ENCODE measurements around the gene MUCL3. TPM values are rescaled to one million over a fixed set of nuclear protein-coding genes. Genes with fewer than 3 reads are reported as not detected.

Gene MUCL3
- total RNA-seq, 1 experiment from 2014 or later, result 0.15 TPM

DNA sequence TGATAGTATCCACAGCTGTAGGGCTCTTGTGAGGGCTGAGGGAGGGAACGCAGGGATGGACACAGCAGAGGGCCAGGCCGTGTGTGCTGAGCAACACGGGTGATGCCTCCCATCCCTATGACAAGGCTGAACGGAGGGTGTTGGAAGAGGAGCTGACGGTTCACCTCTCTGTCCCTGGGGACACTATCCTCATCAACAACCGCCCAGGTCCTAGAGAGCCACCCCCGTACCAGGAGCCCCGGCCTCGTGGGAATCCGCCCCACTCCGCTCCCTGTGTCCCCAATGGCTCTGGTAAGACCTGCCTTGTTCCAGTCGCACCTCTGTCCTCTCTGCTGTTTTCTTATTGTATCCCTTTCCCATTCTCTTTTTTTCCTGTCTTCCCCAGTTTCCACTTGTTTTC, 46.4 kb upstream of the MUCL3 start:
- Histone ChIP-seq H3K36me3 (ENCODE audit: control insufficient read depth in 1 of 2, insufficient read depth in 2 of 2, low read length in 2 of 2) (peaks cover 70 to 71% of the 10 kb centered on the region in 2 experiments), H3K4me1 (ENCODE audit: control insufficient read depth in 1 of 2, insufficient read depth in 2 of 2, low read length in 2 of 2) (no peaks in the 10 kb centered on the region)
- CTCF ChIA-PET, result no interaction called here

More for the DNA sequence above, 46.4 kb upstream of the MUCL3 start:
- RAD21 ChIA-PET (ENCODE audit: low non-redundant PET in 1 of 2, low total read pairs in 2 of 2, uncharacterized antibody in 2 of 2, unreplicated experiment in 2 of 2), result no interaction called here
- no peak for TF ChIP-seq YY1 (IDR thresholded peaks at IDR 0.05; ENCODE audit: extremely low read depth, insufficient replicate concordance, low read depth, low read length)
- no peak for TF ChIP-seq POLR2AphosphoS5 (IDR thresholded peaks at IDR 0.05; ENCODE audit: low read depth, low read length)
- no peak for TF ChIP-seq CEBPB (IDR thresholded peaks at IDR 0.05; ENCODE audit: low read depth)
- no peak for TF ChIP-seq POLR2A (IDR thresholded peaks at IDR 0.05; ENCODE audit: borderline replicate concordance, extremely low read depth, insufficient read depth, insufficient read length)
- no peak for TF ChIP-seq ZFX (IDR thresholded peaks at IDR 0.05)
- TF ChIP-seq EGR1 (IDR thresholded peaks at IDR 0.05; ENCODE audit: low read depth), result no peak
- TF ChIP-seq FOSL1 (IDR thresholded peaks at IDR 0.05; ENCODE audit: low read depth), result no peak
- TF ChIP-seq CBX3 (IDR thresholded peaks at IDR 0.05; ENCODE audit: low read depth), result no peak
- no peak for TF ChIP-seq TCF7L2 (IDR thresholded peaks at IDR 0.05; ENCODE audit: borderline replicate concordance, extremely low read depth, insufficient read depth, insufficient read length)
- no peak for TF ChIP-seq EZH2 (IDR thresholded peaks at IDR 0.05)
- TF ChIP-seq ZNF274 (IDR thresholded peaks at IDR 0.05; ENCODE audit: low read depth, low read length), result no peak
- no peak for TF ChIP-seq RAD21 (IDR thresholded peaks at IDR 0.05; ENCODE audit: low read depth)
- no peak for TF ChIP-seq JUND (IDR thresholded peaks at IDR 0.05)
- TF ChIP-seq, protein P1, sequence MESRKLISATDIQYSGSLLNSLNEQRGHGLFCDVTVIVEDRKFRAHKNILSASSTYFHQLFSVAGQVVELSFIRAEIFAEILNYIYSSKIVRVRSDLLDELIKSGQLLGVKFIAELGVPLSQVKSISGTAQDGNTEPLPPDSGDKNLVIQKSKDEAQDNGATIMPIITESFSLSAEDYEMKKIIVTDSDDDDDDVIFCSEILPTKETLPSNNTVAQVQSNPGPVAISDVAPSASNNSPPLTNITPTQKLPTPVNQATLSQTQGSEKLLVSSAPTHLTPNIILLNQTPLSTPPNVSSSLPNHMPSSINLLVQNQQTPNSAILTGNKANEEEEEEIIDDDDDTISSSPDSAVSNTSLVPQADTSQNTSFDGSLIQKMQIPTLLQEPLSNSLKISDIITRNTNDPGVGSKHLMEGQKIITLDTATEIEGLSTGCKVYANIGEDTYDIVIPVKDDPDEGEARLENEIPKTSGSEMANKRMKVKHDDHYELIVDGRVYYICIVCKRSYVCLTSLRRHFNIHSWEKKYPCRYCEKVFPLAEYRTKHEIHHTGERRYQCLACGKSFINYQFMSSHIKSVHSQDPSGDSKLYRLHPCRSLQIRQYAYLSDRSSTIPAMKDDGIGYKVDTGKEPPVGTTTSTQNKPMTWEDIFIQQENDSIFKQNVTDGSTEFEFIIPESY (IDR thresholded peaks at IDR 0.05; ENCODE audit: extremely low read depth, insufficient replicate concordance, low read length), result no peak
- TF ChIP-seq SRF (IDR thresholded peaks at IDR 0.05; ENCODE audit: low read depth), result no peak
- TF ChIP-seq ELF1 (IDR thresholded peaks at IDR 0.05; ENCODE audit: borderline replicate concordance, low read depth), result no peak
- TF ChIP-seq, protein P2, sequence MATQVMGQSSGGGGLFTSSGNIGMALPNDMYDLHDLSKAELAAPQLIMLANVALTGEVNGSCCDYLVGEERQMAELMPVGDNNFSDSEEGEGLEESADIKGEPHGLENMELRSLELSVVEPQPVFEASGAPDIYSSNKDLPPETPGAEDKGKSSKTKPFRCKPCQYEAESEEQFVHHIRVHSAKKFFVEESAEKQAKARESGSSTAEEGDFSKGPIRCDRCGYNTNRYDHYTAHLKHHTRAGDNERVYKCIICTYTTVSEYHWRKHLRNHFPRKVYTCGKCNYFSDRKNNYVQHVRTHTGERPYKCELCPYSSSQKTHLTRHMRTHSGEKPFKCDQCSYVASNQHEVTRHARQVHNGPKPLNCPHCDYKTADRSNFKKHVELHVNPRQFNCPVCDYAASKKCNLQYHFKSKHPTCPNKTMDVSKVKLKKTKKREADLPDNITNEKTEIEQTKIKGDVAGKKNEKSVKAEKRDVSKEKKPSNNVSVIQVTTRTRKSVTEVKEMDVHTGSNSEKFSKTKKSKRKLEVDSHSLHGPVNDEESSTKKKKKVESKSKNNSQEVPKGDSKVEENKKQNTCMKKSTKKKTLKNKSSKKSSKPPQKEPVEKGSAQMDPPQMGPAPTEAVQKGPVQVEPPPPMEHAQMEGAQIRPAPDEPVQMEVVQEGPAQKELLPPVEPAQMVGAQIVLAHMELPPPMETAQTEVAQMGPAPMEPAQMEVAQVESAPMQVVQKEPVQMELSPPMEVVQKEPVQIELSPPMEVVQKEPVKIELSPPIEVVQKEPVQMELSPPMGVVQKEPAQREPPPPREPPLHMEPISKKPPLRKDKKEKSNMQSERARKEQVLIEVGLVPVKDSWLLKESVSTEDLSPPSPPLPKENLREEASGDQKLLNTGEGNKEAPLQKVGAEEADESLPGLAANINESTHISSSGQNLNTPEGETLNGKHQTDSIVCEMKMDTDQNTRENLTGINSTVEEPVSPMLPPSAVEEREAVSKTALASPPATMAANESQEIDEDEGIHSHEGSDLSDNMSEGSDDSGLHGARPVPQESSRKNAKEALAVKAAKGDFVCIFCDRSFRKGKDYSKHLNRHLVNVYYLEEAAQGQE (IDR thresholded peaks at IDR 0.05; ENCODE audit: low read depth), result no peak
- TF ChIP-seq, protein P3, sequence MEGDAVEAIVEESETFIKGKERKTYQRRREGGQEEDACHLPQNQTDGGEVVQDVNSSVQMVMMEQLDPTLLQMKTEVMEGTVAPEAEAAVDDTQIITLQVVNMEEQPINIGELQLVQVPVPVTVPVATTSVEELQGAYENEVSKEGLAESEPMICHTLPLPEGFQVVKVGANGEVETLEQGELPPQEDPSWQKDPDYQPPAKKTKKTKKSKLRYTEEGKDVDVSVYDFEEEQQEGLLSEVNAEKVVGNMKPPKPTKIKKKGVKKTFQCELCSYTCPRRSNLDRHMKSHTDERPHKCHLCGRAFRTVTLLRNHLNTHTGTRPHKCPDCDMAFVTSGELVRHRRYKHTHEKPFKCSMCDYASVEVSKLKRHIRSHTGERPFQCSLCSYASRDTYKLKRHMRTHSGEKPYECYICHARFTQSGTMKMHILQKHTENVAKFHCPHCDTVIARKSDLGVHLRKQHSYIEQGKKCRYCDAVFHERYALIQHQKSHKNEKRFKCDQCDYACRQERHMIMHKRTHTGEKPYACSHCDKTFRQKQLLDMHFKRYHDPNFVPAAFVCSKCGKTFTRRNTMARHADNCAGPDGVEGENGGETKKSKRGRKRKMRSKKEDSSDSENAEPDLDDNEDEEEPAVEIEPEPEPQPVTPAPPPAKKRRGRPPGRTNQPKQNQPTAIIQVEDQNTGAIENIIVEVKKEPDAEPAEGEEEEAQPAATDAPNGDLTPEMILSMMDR (IDR thresholded peaks at IDR 0.05 in 2 of 3, conservative IDR thresholded peaks at IDR 0.05 in 1 of 3; ENCODE audit: borderline replicate concordance in 1 of 3, insufficient read depth in 1 of 3, low read depth in 2 of 3, low read length in 2 of 3), result no peak
- no peak for TF ChIP-seq SIN3A (IDR thresholded peaks at IDR 0.05; ENCODE audit: low read depth)
- TF ChIP-seq, protein P4, sequence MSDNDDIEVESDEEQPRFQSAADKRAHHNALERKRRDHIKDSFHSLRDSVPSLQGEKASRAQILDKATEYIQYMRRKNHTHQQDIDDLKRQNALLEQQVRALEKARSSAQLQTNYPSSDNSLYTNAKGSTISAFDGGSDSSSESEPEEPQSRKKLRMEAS (IDR thresholded peaks at IDR 0.05), result no peak
- intact Hi-C loops (cut with micrococcal nuclease), result no loop called here
- Histone ChIP-seq H3K27ac (ENCODE audit: low read depth, low read length) (no peak overlapping the region), H3K9me3 (ENCODE audit: control insufficient read depth in 1 of 2, insufficient read depth in 1 of 2, low read depth in 1 of 2, low read length in 2 of 2) (no peaks in the 10 kb centered on the region), H3K4me2 (ENCODE audit: low read length) (no peak overlapping the region), H3K4me3 (replicated peaks in 1 of 2; ENCODE audit: low read depth in 1 of 2, low read length in 2 of 2) (no peak overlapping the region), H2AFZ (ENCODE audit: low read depth, low read length, poor library complexity, severe bottlenecking) (no peak overlapping the region), H3K9me2 (ENCODE audit: insufficient read depth) (no peaks in the 10 kb centered on the region), H3K9ac (ENCODE audit: low read length) (no peak overlapping the region), H4K20me1 (ENCODE audit: insufficient read depth) (no peaks in the 10 kb centered on the region), H3K27me3 (ENCODE audit: insufficient read depth, low read length) (no peaks in the 10 kb centered on the region), H3K79me2 (ENCODE audit: insufficient read depth, low read length) (peaks cover 17% of the 10 kb centered on the region)
- DNase-seq (ENCODE audit: low read depth, low spot score) (no peak), ATAC-seq (no peak)
- POLR2A ChIA-PET, result no interaction called here
- no TSS peak for BruUV-seq (replicated peaks)
